HepG2 (cell line): Measurements from ENCODE around the gene FUT3. TPM values are rescaled to one million over a fixed set of nuclear protein-coding genes. Genes with fewer than 3 reads are reported as not detected.

Experiments
- ARHGAP35 ChIP-seq: sonication (generic); formaldehyde crosslinking; IDR thresholded peaks from 2 replicates; pipeline ENCODE4 v1.9.0; 2022; ENCODE audit warnings: mild to moderate bottlenecking, inconsistent platforms, moderate library complexity, missing genetic modification reagents, borderline replicate concordance
- CSRNP1 ChIP-seq: sonication (generic); formaldehyde crosslinking; IDR thresholded peaks from 2 replicates; pipeline ENCODE4 v1.8.1; 2023; ENCODE audit warnings: mild to moderate bottlenecking, missing genetic modification reagents
- FLYWCH1 ChIP-seq: sonication (generic); formaldehyde crosslinking; IDR thresholded peaks from 2 replicates; pipeline ENCODE4 v1.8.1; 2023; ENCODE audit warnings: mild to moderate bottlenecking, missing genetic modification reagents
- KDM6A ChIP-seq: IDR thresholded peaks from 2 replicates; pipeline ENCODE4 v1.6.1; 2016; ENCODE audit warnings: low read depth
- POLR2A ChIP-seq, 2 experiments: IDR thresholded peaks; 2 replicates each; pipeline ENCODE4 v1.6.1; 2011; ENCODE audit warnings: low read depth in 2 of 2, low read length in 2 of 2, mild to moderate bottlenecking in 1 of 2, moderate library complexity in 1 of 2; ENCODE audit not compliant: insufficient read depth in 1 of 2
- PREB ChIP-seq: sonication (generic); formaldehyde crosslinking; IDR thresholded peaks from 2 replicates; pipeline ENCODE4 v1.4.0; 2020; ENCODE audit warnings: missing genetic modification reagents
- SNAPC4 ChIP-seq: sonication (generic); formaldehyde crosslinking; IDR thresholded peaks from 2 replicates; pipeline ENCODE4 v1.4.0; 2020; ENCODE audit warnings: mild to moderate bottlenecking, missing genetic modification reagents
- SOX13 ChIP-seq, 3 experiments: fragments of 450-650 bp in 1 of 3; sonication (generic) in 1 of 3; formaldehyde crosslinking in 1 of 3; IDR thresholded peaks in 2 of 3; conservative IDR thresholded peaks in 1 of 3; 2 replicates each; pipeline versions ENCODE4 v1.5.0 to v1.6.1; 2016 to 2020; ENCODE audit warnings: antibody characterized with exemption in 1 of 3, mild to moderate bottlenecking in 1 of 3, missing compliant biosample characterization in 1 of 3, missing genetic modification reagents in 1 of 3, moderate library complexity in 1 of 3
- SOX6 ChIP-seq, 2 experiments: fragments of 450-650 bp in 1 of 2; sonication (generic) in 1 of 2; formaldehyde crosslinking in 1 of 2; IDR thresholded peaks; 2 replicates each; pipeline versions ENCODE4 v1.4.0 to v1.6.1; 2017 to 2020; ENCODE audit warnings: antibody characterized with exemption in 1 of 2, mild to moderate bottlenecking in 1 of 2, missing genetic modification reagents in 1 of 2
- SRF ChIP-seq: IDR thresholded peaks from 2 replicates; pipeline ENCODE4 v1.6.1; 2011; ENCODE audit warnings: mild to moderate bottlenecking, low read depth, low read length, moderate library complexity
- TCF12 ChIP-seq, 2 experiments: fragments of 450-650 bp in 1 of 2; sonication (generic) in 1 of 2; formaldehyde crosslinking in 1 of 2; IDR thresholded peaks; 2 replicates each; pipeline versions ENCODE4 v1.6.1 to v1.8.0; 2017 to 2022; ENCODE audit warnings: antibody characterized with exemption in 1 of 2, mild to moderate bottlenecking in 1 of 2, missing genetic modification reagents in 1 of 2, moderate library complexity in 1 of 2
- TERF1 ChIP-seq: sonication (generic); formaldehyde crosslinking; IDR thresholded peaks from 2 replicates; pipeline ENCODE4 v1.8.0; 2022; ENCODE audit warnings: mild to moderate bottlenecking, missing genetic modification reagents, moderate library complexity
- THAP11 ChIP-seq: IDR thresholded peaks from 2 replicates; pipeline ENCODE4 v1.6.1; 2016; ENCODE audit warnings: missing biosample characterization, missing genetic modification reagents
- ZBTB7B ChIP-seq: sonication (generic); formaldehyde crosslinking; IDR thresholded peaks from 2 replicates; pipeline ENCODE4 v1.4.0; 2020; ENCODE audit warnings: missing genetic modification reagents
- ZMYM2 ChIP-seq: sonication (generic); formaldehyde crosslinking; IDR thresholded peaks from 2 replicates; pipeline ENCODE4 v1.8.0; 2022; ENCODE audit warnings: mild to moderate bottlenecking, missing genetic modification reagents
- ZNF136 ChIP-seq: sonication (generic); formaldehyde crosslinking; IDR thresholded peaks from 2 replicates; pipeline ENCODE4 v1.8.1; 2022; ENCODE audit warnings: low read depth, mild to moderate bottlenecking, moderate library complexity, missing genetic modification reagents
- ZNF816 ChIP-seq: sonication (generic); formaldehyde crosslinking; IDR thresholded peaks from 2 replicates; pipeline ENCODE4 v1.8.0; 2022; ENCODE audit warnings: missing genetic modification reagents, mild to moderate bottlenecking, borderline replicate concordance
- ZSCAN21 ChIP-seq: sonication (generic); formaldehyde crosslinking; IDR thresholded peaks from 2 replicates; pipeline ENCODE4 v1.8.0; 2022; ENCODE audit warnings: mild to moderate bottlenecking, missing genetic modification reagents, moderate library complexity, borderline replicate concordance
- polyA plus RNA-seq, 8 experiments: library from polyadenylated mRNA; depleted of rRNA in 3 of 8; stranded (reverse) in 7 of 8; unstranded in 1 of 8; fragments of >200 nt; fragmentation: Illumina TruSeq in 4 of 8; extraction: Trizol in 4 of 8; gene quantifications; 2 replicates each; pipeline versions ENCODE4 v1.2.1 to v1.2.3, GENCODE V29; 2011 to 2016; ENCODE audit warnings: low read depth in 4 of 8, missing spikeins in 1 of 8, mixed read lengths in 1 of 8; ENCODE audit not compliant: insufficient read depth in 1 of 8
- total RNA-seq, 5 experiments: library from RNA; depleted of rRNA; stranded (reverse); fragments of >200 nt; fragmentation: Illumina TruSeq; extraction: Trizol; gene quantifications; 2 replicates each; pipeline ENCODE4 v1.2.3, GENCODE V29; 2016; ENCODE audit warnings: low read depth in 1 of 5

FUT3 gene
- total and polyA plus RNA-seq, 2 of the 13 experiments (the other 11 are each of a cell fraction or from before 2014, with no cell fraction given), result 0.53 to 1.1 TPM

- no peak for TF ChIP-seq TCF12 (IDR thresholded peaks at IDR 0.05)
- TF ChIP-seq TCF12 (CRISPR knock-in tag; IDR thresholded peaks at IDR 0.05), result 0 out of 2 replicates have a peak, but pooled peaks have one; percentile 35
- TF ChIP-seq SRF, result no peak
- TF ChIP-seq POLR2A (IDR thresholded peaks at IDR 0.05; ENCODE audit: insufficient read depth in 1 of 2, low read depth in 2 of 2, low read length in 2 of 2), result peak in 1 of 2 experiments; percentile 68; a peak in 2 of 4 replicates
- TF ChIP-seq KDM6A (CRISPR knock-in tag), result 0 out of 2 replicates have a peak, but pooled peaks have one; percentile 13
- no peak for TF ChIP-seq PREB (CRISPR knock-in tag)
- TF ChIP-seq ZMYM2 (CRISPR knock-in tag), result no peak; the same call in 1 of the 2 replicates
- TF ChIP-seq TERF1 (CRISPR knock-in tag), result no peak
- TF ChIP-seq THAP11 (CRISPR knock-in tag), result peak; percentile 67
- TF ChIP-seq SOX6 (IDR thresholded peaks at IDR 0.05), result no peak
- peak; percentile 66 for TF ChIP-seq SOX6 (CRISPR knock-in tag; IDR thresholded peaks at IDR 0.05)
- TF ChIP-seq SOX13 (IDR thresholded peaks at IDR 0.05), result no peak
- peak in 1 of 2 experiments; percentile 37; a peak in 2 of 4 replicates for TF ChIP-seq SOX13 (CRISPR knock-in tag; conservative IDR thresholded peaks at IDR 0.05 in 1 of 2, IDR thresholded peaks at IDR 0.05 in 1 of 2)
- TF ChIP-seq ZNF816 (CRISPR knock-in tag), result no peak
- peak; percentile 70 for TF ChIP-seq CSRNP1
- TF ChIP-seq SNAPC4 (CRISPR knock-in tag), result 0 out of 2 replicates have a peak, but pooled peaks have one; percentile 16
- 0 out of 2 replicates have a peak, but pooled peaks have one; percentile 13 for TF ChIP-seq ARHGAP35 (CRISPR knock-in tag)
- 0 out of 2 replicates have a peak, but pooled peaks have one; percentile 22 for TF ChIP-seq FLYWCH1 (CRISPR knock-in tag)
- TF ChIP-seq ZSCAN21 (CRISPR knock-in tag), result peak; percentile 30; the same call in 1 of the 2 replicates
- no peak for TF ChIP-seq ZNF136
- TF ChIP-seq ZBTB7B (CRISPR knock-in tag), result peak; percentile 71; the same call in 1 of the 2 replicates
Measured at GRCh38 chr19:5891938-5892771, 40.9 kb upstream of the FUT3 start (continued).
